Measurements from ENCODE around the gene VMAC. TPM values are rescaled to one million over a fixed set of nuclear protein-coding genes. Genes with fewer than 3 reads are reported as not detected.

Gene VMAC
- total and polyA plus RNA-seq, 2 of the 8 experiments (the other 6 are each of a cell fraction or from before 2014, with no cell fraction given): 1.3 to 2.2 TPM

DNA sequence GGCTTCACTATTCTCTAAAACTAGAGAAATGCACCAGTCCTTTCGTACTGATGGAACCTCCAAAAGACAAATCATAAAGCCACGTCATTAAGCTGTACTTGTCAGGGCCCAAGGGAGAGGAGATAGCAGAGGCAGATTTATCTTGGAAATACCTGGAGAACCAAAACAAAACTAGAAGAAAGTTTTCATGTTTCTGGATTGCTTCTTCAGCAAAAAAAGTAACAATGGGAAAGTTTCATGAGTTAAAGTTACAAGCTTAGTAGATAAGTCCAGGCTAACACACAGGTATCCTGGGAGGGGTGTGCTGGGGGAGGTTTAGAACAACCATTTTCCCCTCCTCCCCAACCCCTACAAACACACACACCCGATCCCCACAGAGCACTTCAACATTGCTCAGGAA is 51.7 kb downstream of the VMAC start (continued):
- TF ChIP-seq CHD7 (IDR thresholded peaks at IDR 0.05; ENCODE audit: insufficient replicate concordance, low read length) (no peak), CHD2 (IDR thresholded peaks at IDR 0.05; ENCODE audit: low read length) (no peak), GABPA (IDR thresholded peaks at IDR 0.05; ENCODE audit: borderline replicate concordance, insufficient read depth, low read length) (no peak), SUZ12 (IDR thresholded peaks at IDR 0.05; ENCODE audit: low read length) (no peak), NANOG (IDR thresholded peaks at IDR 0.05; ENCODE audit: insufficient read depth, low read depth, low read length, poor library complexity, severe bottlenecking) (no peak), SP4 (IDR thresholded peaks at IDR 0.05; ENCODE audit: low read length) (no peak), RNF2 (IDR thresholded peaks at IDR 0.05; ENCODE audit: borderline replicate concordance, low read depth, low read length, missing control alignments, poor library complexity, severe bottlenecking) (no peak), EZH2 (IDR thresholded peaks at IDR 0.05; ENCODE audit: low read depth, low read length, severe bottlenecking) (no peak), NRF1 (IDR thresholded peaks at IDR 0.05; ENCODE audit: low read depth, low read length) (no peak)
- TF ChIP-seq, protein P1, sequence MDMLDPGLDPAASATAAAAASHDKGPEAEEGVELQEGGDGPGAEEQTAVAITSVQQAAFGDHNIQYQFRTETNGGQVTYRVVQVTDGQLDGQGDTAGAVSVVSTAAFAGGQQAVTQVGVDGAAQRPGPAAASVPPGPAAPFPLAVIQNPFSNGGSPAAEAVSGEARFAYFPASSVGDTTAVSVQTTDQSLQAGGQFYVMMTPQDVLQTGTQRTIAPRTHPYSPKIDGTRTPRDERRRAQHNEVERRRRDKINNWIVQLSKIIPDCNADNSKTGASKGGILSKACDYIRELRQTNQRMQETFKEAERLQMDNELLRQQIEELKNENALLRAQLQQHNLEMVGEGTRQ (IDR thresholded peaks at IDR 0.05; ENCODE audit: low read length): no peak
